Coronary artery (tissue), 2 donors: Measurements from ENCODE around the gene TMEM63A.
A peak's percentile ranks its signal among the peaks of the same experiment; 100 is the strongest.
"Not testable (repeated sequence)": the region's sequence is repeated elsewhere in the genome, so short reads cannot be mapped to it uniquely, and the experiment has no call there.

ENCODE experiments used
- DNase-seq: peaks from one replicate; pipeline ENCODE4 v3.0.0-alpha.2; 2017; ENCODE audit warnings: low spot score
- H3K27ac ChIP-seq, 2 donors: fragments of 200-600 bp; sonication (generic); one replicate each; pipeline ENCODE4 v1.5.1; 2016 to 2019
- H3K4me3 ChIP-seq: fragments of 200-600 bp; sonication (generic); 2 replicates; pipeline ENCODE4 v1.5.1; 2016; ENCODE audit warnings: mild to moderate bottlenecking, moderate library complexity
- CTCF ChIP-seq: fragments of 200-600 bp; sonication (generic); IDR thresholded peaks from one replicate; pipeline ENCODE4 v1.5.1; 2019; ENCODE audit warnings: antibody characterized with exemption

The TMEM63A gene

GRCh38 chr1:225843426-225843795, 38.8 kb downstream of the TMEM63A start:
- H3K27ac ChIP-seq: peak overlapping the region in 1 of 2 donors; percentile 10
- TF ChIP-seq CTCF: no peak
- DNase-seq: no peak
- no peak overlapping the region for H3K4me3 ChIP-seq

GRCh38 chr1:225842788-225843425, 39.3 kb downstream of the TMEM63A start:
- no peak for TF ChIP-seq CTCF

GRCh38 chr1:225842074-225842473, 40.1 kb downstream of the TMEM63A start:
- DNase-seq: no peak
- Histone ChIP-seq H3K27ac (no peak overlapping the region), H3K4me3 (no peak overlapping the region)
- TF ChIP-seq CTCF: no peak

More at GRCh38 chr1:225842788-225843425, 39.3 kb downstream of the TMEM63A start:
- Histone ChIP-seq H3K4me3 (no peak overlapping the region), H3K27ac (peak overlapping the region in 1 of 2 donors; percentile 32)
- no peak for DNase-seq

GRCh38 chr1:225840713-225841112, 41.5 kb downstream of the TMEM63A start:
- no peak for TF ChIP-seq CTCF
- no peak overlapping the region for H3K4me3 ChIP-seq
- H3K27ac ChIP-seq: no peak overlapping the region
- DNase-seq: no peak

GRCh38 chr1:225840223-225840610, 42.0 kb downstream of the TMEM63A start:
- DNase-seq: no peak
- no peak overlapping the region for H3K27ac ChIP-seq
- TF ChIP-seq CTCF: no peak

GRCh38 chr1:225838793-225839192, 43.4 kb downstream of the TMEM63A start:
- TF ChIP-seq CTCF: no peak
- no peak overlapping the region for H3K4me3 ChIP-seq
- no peak for DNase-seq
- H3K27ac ChIP-seq: peak overlapping the region in 1 of 2 donors; percentile 22

More at GRCh38 chr1:225840223-225840610, 42.0 kb downstream of the TMEM63A start:
- H3K4me3 ChIP-seq: no peak overlapping the region

- H3K4me3 ChIP-seq, DNase-seq: not testable (repeated sequence)
- H3K27ac ChIP-seq: peak overlapping the region; percentile 27 to 67
Observed at GRCh38 chr1:225836296-225836695, 45.9 kb downstream of the TMEM63A start.
